Panc1 (cell line): ENCODE data around the gene MCRIP2. TPM values are rescaled to one million over a fixed set of nuclear protein-coding genes. Genes with fewer than 3 reads are reported as not detected.
A peak's percentile ranks its signal among the peaks of the same experiment; 100 is the strongest.

Experiments used
- ATAC-seq: fragments of 200-7000 bp; cut with Tn5 transposase; 2 replicates; pipeline ENCODE4 v1.9.1; 2020; ENCODE audit warnings: mild to moderate bottlenecking, moderate library complexity
- BruUV-seq: library from RNA; stranded (reverse); fragments of 400-500 nt; replicated peaks from 2 replicates; lab custom pipeline; 2021; lab: Mats Ljungman, UMichigan
- CTCF ChIA-PET: fragments of 300-600 bp; sonication (Branson Sonifier 250); formaldehyde crosslinking; loops from one replicate; lab custom pipeline; 2022; ENCODE audit warnings: antibody characterized with exemption; lab: Charles Lee
- POLR2A ChIA-PET: fragments of 300-600 bp; sonication (Branson Sonifier 250); formaldehyde crosslinking; loops from one replicate; lab custom pipeline; 2022; ENCODE audit warnings: antibody characterized with exemption; lab: Charles Lee
- DNase-seq: peaks from one replicate; pipeline ENCODE4 v3.0.0-alpha.2; 2010; ENCODE audit warnings: low read depth, low spot score
- H3K27ac ChIP-seq: 2 replicates; pipeline ENCODE4 v1.5.1; 2011; ENCODE audit warnings: mild to moderate bottlenecking, low read length, inconsistent platforms
- H3K27me3 ChIP-seq: fragments of 200-500 bp; sonication (Bioruptor generic); 2 replicates; pipeline ENCODE4 v1.6.0; 2014; ENCODE audit warnings: low read length, inconsistent platforms; ENCODE audit not compliant: control insufficient read depth, insufficient read depth
- H3K36me3 ChIP-seq: fragments of 200-500 bp; sonication (Bioruptor generic); 2 replicates; pipeline ENCODE4 v1.5.1; 2014; ENCODE audit warnings: inconsistent platforms, mild to moderate bottlenecking, low read length, moderate library complexity; ENCODE audit not compliant: control insufficient read depth, insufficient read depth
- H3K4me1 ChIP-seq: 2 replicates; pipeline ENCODE4 v1.5.1; 2011; ENCODE audit warnings: inconsistent platforms, mild to moderate bottlenecking, low read length, moderate library complexity; ENCODE audit not compliant: control insufficient read depth, insufficient read depth
- H3K4me3 ChIP-seq, 2 experiments: 2 replicates each; pipeline ENCODE4 v1.5.1; 2011 to 2012; ENCODE audit warnings: low read depth in 2 of 2, low read length in 2 of 2, mild to moderate bottlenecking in 2 of 2, inconsistent platforms in 1 of 2, moderate library complexity in 1 of 2
- H3K9me3 ChIP-seq: fragments of 200-500 bp; sonication (Bioruptor generic); 2 replicates; pipeline ENCODE4 v1.5.1; 2014; ENCODE audit warnings: low read depth, mild to moderate bottlenecking, inconsistent platforms, low read length, moderate library complexity; ENCODE audit not compliant: control insufficient read depth, insufficient read depth
- POLR2AphosphoS5 ChIP-seq: IDR thresholded peaks from 2 replicates; pipeline ENCODE4 v1.6.1; 2012; ENCODE audit warnings: mild to moderate bottlenecking, low read depth, low read length, moderate library complexity
- SIN3A ChIP-seq: IDR thresholded peaks from 2 replicates; pipeline ENCODE4 v1.6.1; 2012; ENCODE audit warnings: low read depth, mild to moderate bottlenecking, low read length, moderate library complexity, borderline replicate concordance; ENCODE audit not compliant: insufficient read depth
- TCF7L2 ChIP-seq: IDR thresholded peaks from 2 replicates; pipeline ENCODE4 v1.6.1; 2011; ENCODE audit warnings: mild to moderate bottlenecking, low read depth, low read length, inconsistent platforms
- in situ Hi-C: cut with HindIII; loops from 2 replicates; pipeline ENCODE4 v1.10.0; 2016; ENCODE audit warnings: low sequenced_read_pairs, low pct_unique_long_range_greater_than_20kb
- intact Hi-C: fragments of 100-400 bp; cut with micrococcal nuclease; formaldehyde crosslinking; loops from one replicate; pipeline ENCODE4 v1.10.0; 2022; ENCODE audit not compliant: unreplicated experiment
- total RNA-seq: library from RNA; stranded (reverse); gene quantifications from one replicate; pipeline ENCODE4 v1.2.1, GENCODE V29; 2021; ENCODE audit not compliant: unreplicated experiment
- TF ChIP-seq, protein P1 (sequence below): fragments of 450-650 bp; IDR thresholded peaks from 2 replicates; pipeline ENCODE4 v1.5.1; 2017; ENCODE audit warnings: mild to moderate bottlenecking
- TF ChIP-seq, protein P2 (sequence below), 2 experiments: IDR thresholded peaks; 2 replicates each; pipeline ENCODE4 v1.6.1; 2011 to 2012; ENCODE audit warnings: low read depth in 2 of 2, control low read depth in 1 of 2, low read length in 1 of 2, mild to moderate bottlenecking in 1 of 2, moderate library complexity in 1 of 2; ENCODE audit not compliant: insufficient read depth in 1 of 2

MCRIP2 gene
- total RNA-seq, 1 experiment from 2014 or later = 91.6 TPM

DNA sequence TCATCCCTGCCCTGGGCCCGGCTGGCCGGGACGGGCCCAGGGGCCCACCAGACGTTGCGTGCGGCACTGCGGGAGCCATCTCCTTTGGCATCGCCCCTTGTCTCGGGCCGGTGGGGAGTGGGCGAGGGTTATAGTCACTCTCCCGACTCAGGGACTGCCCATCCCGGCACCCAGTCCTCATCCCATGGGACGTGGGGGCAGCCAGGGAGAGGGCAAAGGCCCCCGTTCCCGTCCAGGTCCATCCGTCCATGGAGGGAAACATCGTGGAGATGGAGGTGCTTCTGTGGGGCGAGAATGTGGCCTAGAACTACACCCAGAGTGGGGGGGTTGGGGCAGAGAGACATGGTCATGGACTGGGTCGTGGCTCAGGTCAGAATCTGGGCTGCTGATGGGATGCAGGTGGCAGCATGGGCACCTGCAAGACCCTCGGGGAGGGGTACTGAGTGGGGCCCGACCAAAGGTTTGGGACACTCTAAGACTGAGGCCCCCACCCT, 5.1 kb downstream of the MCRIP2 start:
- CTCF ChIA-PET = no interaction called here
- no peak overlapping the region for H3K4me3 ChIP-seq
- H3K27ac ChIP-seq = peak overlapping the region; percentile 49
- intact Hi-C loops = no loop called here
- BruUV-seq = no TSS peak
- peaks cover 47% of the 10 kb centered on the region for H3K4me1 ChIP-seq
- no peaks in the 10 kb centered on the region for H3K27me3 ChIP-seq
- in situ Hi-C loops = no loop called here
- H3K36me3 ChIP-seq = no peaks in the 10 kb centered on the region
- DNase-seq = no peak
- ATAC-seq = no peak
- POLR2A ChIA-PET = no interaction called here
- TF ChIP-seq, protein P1, sequence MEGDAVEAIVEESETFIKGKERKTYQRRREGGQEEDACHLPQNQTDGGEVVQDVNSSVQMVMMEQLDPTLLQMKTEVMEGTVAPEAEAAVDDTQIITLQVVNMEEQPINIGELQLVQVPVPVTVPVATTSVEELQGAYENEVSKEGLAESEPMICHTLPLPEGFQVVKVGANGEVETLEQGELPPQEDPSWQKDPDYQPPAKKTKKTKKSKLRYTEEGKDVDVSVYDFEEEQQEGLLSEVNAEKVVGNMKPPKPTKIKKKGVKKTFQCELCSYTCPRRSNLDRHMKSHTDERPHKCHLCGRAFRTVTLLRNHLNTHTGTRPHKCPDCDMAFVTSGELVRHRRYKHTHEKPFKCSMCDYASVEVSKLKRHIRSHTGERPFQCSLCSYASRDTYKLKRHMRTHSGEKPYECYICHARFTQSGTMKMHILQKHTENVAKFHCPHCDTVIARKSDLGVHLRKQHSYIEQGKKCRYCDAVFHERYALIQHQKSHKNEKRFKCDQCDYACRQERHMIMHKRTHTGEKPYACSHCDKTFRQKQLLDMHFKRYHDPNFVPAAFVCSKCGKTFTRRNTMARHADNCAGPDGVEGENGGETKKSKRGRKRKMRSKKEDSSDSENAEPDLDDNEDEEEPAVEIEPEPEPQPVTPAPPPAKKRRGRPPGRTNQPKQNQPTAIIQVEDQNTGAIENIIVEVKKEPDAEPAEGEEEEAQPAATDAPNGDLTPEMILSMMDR = no peak
- no peak for TF ChIP-seq TCF7L2
- TF ChIP-seq, protein P2, sequence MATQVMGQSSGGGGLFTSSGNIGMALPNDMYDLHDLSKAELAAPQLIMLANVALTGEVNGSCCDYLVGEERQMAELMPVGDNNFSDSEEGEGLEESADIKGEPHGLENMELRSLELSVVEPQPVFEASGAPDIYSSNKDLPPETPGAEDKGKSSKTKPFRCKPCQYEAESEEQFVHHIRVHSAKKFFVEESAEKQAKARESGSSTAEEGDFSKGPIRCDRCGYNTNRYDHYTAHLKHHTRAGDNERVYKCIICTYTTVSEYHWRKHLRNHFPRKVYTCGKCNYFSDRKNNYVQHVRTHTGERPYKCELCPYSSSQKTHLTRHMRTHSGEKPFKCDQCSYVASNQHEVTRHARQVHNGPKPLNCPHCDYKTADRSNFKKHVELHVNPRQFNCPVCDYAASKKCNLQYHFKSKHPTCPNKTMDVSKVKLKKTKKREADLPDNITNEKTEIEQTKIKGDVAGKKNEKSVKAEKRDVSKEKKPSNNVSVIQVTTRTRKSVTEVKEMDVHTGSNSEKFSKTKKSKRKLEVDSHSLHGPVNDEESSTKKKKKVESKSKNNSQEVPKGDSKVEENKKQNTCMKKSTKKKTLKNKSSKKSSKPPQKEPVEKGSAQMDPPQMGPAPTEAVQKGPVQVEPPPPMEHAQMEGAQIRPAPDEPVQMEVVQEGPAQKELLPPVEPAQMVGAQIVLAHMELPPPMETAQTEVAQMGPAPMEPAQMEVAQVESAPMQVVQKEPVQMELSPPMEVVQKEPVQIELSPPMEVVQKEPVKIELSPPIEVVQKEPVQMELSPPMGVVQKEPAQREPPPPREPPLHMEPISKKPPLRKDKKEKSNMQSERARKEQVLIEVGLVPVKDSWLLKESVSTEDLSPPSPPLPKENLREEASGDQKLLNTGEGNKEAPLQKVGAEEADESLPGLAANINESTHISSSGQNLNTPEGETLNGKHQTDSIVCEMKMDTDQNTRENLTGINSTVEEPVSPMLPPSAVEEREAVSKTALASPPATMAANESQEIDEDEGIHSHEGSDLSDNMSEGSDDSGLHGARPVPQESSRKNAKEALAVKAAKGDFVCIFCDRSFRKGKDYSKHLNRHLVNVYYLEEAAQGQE (IDR thresholded peaks at IDR 0.05; ENCODE audit: insufficient read depth in 1 of 2, low read depth in 2 of 2, low read length in 1 of 2) = no peak
- TF ChIP-seq SIN3A = no peak
- no peak for TF ChIP-seq POLR2AphosphoS5
- no peaks in the 10 kb centered on the region for H3K9me3 ChIP-seq

DNA sequence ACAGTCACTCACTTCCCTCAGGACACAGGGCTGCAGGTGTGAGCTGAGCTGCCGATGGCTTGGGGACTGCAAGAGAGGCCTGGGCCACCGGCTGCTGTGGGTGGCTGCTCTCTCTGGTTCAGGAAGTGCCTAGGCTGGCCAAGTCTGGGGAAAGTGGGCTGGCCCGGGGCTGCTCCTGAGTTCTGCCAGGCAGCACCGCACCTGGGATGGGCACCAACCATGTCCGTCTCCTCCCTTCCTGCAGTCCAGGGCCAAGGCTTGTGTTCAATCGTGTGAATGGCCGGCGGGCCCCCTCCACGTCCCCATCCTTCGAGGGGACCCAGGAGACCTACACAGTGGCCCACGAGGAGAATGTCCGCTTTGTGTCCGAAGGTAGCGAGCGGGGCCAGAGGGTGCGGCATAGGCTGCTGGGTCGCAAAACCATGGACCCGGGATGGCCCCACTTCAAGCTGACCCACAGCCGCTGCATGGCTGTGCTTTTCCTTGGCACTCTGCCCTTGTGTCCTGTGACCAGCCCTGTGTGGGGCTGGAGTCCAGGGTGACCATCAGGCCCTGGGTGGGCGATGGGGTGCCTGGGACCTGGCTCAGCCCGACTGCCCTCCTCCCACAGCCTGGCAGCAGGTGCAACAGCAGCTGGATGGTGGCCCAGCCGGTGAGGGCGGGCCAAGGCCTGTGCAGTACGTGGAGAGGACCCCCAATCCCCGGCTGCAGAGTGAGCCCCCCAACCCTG, 5.7 kb downstream of the MCRIP2 start:
- Histone ChIP-seq H3K27ac (peak overlapping the region; percentile 49), H3K4me1 (peaks cover 47% of the 10 kb centered on the region), H3K4me3 (no peak overlapping the region), H3K9me3 (no peaks in the 10 kb centered on the region), H3K27me3 (no peaks in the 10 kb centered on the region), H3K36me3 (no peaks in the 10 kb centered on the region)
- no peak for ATAC-seq
- intact Hi-C loops = no loop called here
- no peak for DNase-seq
- CTCF ChIA-PET = no interaction called here
- in situ Hi-C loops = no loop called here
- POLR2A ChIA-PET = no interaction called here
- BruUV-seq = no TSS peak
- TF ChIP-seq, protein P2 (IDR thresholded peaks at IDR 0.05; ENCODE audit: insufficient read depth in 1 of 2, low read depth in 2 of 2, low read length in 1 of 2) = no peak
- no peak for TF ChIP-seq POLR2AphosphoS5
- TF ChIP-seq, protein P1 = no peak
- no peak for TF ChIP-seq TCF7L2
- TF ChIP-seq SIN3A = no peak
